ENCODE measurements around the gene CFLAR.

DNA sequence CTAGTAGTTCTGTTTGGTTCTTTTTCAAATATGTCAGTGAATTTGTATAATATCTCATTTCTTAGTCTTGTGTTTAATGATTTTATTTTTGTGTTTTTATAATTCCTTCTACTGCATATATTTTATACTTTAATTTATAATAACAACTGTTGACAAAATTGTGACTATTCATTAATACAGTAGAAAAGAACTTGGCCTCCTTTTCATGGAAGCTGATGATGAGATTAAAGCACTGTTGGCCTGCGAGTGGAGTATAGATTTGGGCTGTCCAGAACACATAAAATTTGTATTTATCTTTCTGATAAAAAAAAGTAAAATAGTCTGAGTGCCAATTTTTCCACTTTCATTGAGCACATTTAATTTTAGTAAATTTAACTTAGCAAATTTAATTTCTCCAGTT is 12.1 kb downstream of the CFLAR start:
- TF ChIP-seq, protein P1, sequence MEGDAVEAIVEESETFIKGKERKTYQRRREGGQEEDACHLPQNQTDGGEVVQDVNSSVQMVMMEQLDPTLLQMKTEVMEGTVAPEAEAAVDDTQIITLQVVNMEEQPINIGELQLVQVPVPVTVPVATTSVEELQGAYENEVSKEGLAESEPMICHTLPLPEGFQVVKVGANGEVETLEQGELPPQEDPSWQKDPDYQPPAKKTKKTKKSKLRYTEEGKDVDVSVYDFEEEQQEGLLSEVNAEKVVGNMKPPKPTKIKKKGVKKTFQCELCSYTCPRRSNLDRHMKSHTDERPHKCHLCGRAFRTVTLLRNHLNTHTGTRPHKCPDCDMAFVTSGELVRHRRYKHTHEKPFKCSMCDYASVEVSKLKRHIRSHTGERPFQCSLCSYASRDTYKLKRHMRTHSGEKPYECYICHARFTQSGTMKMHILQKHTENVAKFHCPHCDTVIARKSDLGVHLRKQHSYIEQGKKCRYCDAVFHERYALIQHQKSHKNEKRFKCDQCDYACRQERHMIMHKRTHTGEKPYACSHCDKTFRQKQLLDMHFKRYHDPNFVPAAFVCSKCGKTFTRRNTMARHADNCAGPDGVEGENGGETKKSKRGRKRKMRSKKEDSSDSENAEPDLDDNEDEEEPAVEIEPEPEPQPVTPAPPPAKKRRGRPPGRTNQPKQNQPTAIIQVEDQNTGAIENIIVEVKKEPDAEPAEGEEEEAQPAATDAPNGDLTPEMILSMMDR (tag by site-specific recombination; IDR thresholded peaks at IDR 0.05), result no peak
- TF ChIP-seq, protein P2, sequence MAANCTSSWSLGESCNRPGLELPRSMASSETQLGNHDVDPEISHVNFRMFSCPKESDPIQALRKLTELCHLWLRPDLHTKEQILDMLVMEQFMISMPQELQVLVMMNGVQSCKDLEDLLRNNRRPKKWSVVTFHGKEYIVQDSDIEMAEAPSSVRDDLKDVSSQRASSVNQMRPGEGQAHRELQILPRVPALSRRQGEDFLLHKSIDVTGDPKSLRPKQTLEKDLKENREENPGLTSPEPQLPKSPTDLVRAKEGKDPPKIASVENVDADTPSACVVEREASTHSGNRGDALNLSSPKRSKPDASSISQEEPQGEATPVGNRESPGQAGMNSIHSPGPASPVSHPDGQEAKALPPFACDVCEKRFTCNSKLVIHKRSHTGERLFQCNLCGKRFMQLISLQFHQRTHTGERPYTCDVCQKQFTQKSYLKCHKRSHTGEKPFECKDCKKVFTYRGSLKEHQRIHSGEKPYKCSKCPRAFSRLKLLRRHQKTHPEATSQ (tag by site-specific recombination; IDR thresholded peaks at IDR 0.05), result no peak
- TF ChIP-seq, protein P3, sequence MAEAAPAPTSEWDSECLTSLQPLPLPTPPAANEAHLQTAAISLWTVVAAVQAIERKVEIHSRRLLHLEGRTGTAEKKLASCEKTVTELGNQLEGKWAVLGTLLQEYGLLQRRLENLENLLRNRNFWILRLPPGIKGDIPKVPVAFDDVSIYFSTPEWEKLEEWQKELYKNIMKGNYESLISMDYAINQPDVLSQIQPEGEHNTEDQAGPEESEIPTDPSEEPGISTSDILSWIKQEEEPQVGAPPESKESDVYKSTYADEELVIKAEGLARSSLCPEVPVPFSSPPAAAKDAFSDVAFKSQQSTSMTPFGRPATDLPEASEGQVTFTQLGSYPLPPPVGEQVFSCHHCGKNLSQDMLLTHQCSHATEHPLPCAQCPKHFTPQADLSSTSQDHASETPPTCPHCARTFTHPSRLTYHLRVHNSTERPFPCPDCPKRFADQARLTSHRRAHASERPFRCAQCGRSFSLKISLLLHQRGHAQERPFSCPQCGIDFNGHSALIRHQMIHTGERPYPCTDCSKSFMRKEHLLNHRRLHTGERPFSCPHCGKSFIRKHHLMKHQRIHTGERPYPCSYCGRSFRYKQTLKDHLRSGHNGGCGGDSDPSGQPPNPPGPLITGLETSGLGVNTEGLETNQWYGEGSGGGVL (tag by site-specific recombination; IDR thresholded peaks at IDR 0.05), result no peak
- TF ChIP-seq, protein P4, sequence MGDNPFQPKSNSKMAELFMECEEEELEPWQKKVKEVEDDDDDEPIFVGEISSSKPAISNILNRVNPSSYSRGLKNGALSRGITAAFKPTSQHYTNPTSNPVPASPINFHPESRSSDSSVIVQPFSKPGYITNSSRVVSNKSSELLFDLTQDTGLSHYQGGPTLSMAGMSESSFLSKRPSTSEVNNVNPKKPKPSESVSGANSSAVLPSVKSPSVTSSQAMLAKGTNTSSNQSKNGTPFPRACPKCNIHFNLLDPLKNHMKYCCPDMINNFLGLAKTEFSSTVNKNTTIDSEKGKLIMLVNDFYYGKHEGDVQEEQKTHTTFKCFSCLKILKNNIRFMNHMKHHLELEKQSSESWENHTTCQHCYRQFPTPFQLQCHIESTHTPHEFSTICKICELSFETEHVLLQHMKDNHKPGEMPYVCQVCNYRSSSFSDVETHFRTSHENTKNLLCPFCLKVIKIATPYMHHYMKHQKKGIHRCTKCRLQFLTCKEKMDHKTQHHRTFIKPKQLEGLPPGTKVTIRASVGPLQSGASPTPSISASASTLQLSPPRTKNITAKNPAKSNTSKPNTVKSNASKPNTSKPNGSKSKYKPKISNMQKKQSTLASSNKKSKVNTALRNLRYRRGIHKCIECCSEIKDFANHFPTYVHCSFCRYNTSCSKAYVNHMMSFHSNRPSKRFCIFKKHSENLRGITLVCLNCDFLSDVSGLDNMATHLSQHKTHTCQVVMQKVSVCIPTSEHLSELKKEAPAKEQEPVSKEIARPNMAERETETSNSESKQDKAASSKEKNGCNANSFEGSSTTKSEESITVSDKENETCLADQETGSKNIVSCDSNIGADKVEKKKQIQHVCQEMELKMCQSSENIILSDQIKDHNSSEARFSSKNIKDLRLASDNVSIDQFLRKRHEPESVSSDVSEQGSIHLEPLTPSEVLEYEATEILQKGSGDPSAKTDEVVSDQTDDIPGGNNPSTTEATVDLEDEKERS (tag by site-specific recombination; IDR thresholded peaks at IDR 0.05), result no peak

Measured in HEK293 (cell line).